Breast epithelium (tissue), 4 donors: Measurements from ENCODE around the gene PDSS2. TPM values are rescaled to one million over a fixed set of nuclear protein-coding genes. Genes with fewer than 3 reads are reported as not detected.

Experiments used
- DNase-seq, 2 donors: peaks; one replicate each; pipeline ENCODE4 v3.0.0-alpha.2; 2019; ENCODE audit warnings: low spot score in 2 of 2
- H3K27ac ChIP-seq, 2 donors: fragments of 200-600 bp; sonication (generic) in 1 of 2; one replicate each; pipeline ENCODE4 v1.5.1; 2016 to 2019; ENCODE audit warnings: mild to moderate bottlenecking in 1 of 2
- H3K27me3 ChIP-seq, 2 donors: fragments of 200-600 bp; sonication (generic) in 1 of 2; one replicate each; pipeline versions ENCODE4 v1.5.1 to v1.6.0; 2017 to 2019; ENCODE audit warnings: control low read depth in 1 of 2, mild to moderate bottlenecking in 1 of 2
- H3K36me3 ChIP-seq: fragments of 200-600 bp; one replicate; pipeline ENCODE4 v1.5.1; 2019
- H3K4me1 ChIP-seq, 2 donors: fragments of 200-600 bp; sonication (generic); one replicate each; pipeline ENCODE4 v1.5.1; 2016 to 2019; ENCODE audit warnings: control low read depth in 1 of 2
- H3K4me3 ChIP-seq, 3 donors: fragments of 200-600 bp; sonication (generic); 1 replicate in 2 of 3; 2 replicates in 1 of 3; pipeline ENCODE4 v1.5.1; 2016 to 2019; ENCODE audit warnings: mild to moderate bottlenecking in 3 of 3, moderate library complexity in 2 of 3
- H3K9me3 ChIP-seq, 2 donors: fragments of 200-600 bp; sonication (generic) in 1 of 2; one replicate each; pipeline ENCODE4 v1.5.1; 2016 to 2019; ENCODE audit warnings: control low read depth in 1 of 2
- POLR2A ChIP-seq: fragments of 450-650 bp; IDR thresholded peaks from one replicate; pipeline ENCODE4 v1.6.1; 2016; ENCODE audit warnings: antibody characterized with exemption, mild to moderate bottlenecking, moderate library complexity
- POLR2AphosphoS5 ChIP-seq, 3 donors: sonication (generic); formaldehyde crosslinking; IDR thresholded peaks; one replicate each; pipeline ENCODE4 v1.6.1; 2017; ENCODE audit warnings: antibody characterized with exemption in 3 of 3
- intact Hi-C: fragments of 100-400 bp; cut with DNase I; formaldehyde crosslinking; loops from one replicate; pipeline ENCODE4 v1.15.1; 2023; ENCODE audit warnings: low total_unique reads
- total RNA-seq, 3 donors: library from RNA; depleted of rRNA; stranded (reverse); fragments of >200 nt; gene quantifications; one replicate each; pipeline ENCODE4 v1.1.0, GENCODE V29; 2016
- TF ChIP-seq, protein P1 (sequence below), 3 donors: fragments of 450-650 bp; IDR thresholded peaks; one replicate each; pipeline ENCODE4 v1.5.1; 2016 to 2017; ENCODE audit warnings: antibody characterized with exemption in 3 of 3, mild to moderate bottlenecking in 3 of 3, moderate library complexity in 3 of 3

PDSS2 gene
- total RNA-seq, 3 donors from 2014 or later = 6.9 to 13.5 (median 11.1) TPM

GRCh38 chr6:107390056-107390455 is 69.3 kb downstream of the PDSS2 start:
- Histone ChIP-seq H3K4me3 (no peak overlapping the region), H3K9me3 (peaks cover 5 to 18% of the 10 kb centered on the region in 2 donors), H3K36me3 (no peaks in the 10 kb centered on the region), H3K27me3 (no peaks in the 10 kb centered on the region), H3K27ac (no peak overlapping the region), H3K4me1 (no peaks in the 10 kb centered on the region)
- DNase-seq = no peak
- intact Hi-C loops = no loop called here
- TF ChIP-seq POLR2A (no peak), POLR2AphosphoS5 (IDR thresholded peaks at IDR 0.05) (no peak)
- TF ChIP-seq, protein P1, sequence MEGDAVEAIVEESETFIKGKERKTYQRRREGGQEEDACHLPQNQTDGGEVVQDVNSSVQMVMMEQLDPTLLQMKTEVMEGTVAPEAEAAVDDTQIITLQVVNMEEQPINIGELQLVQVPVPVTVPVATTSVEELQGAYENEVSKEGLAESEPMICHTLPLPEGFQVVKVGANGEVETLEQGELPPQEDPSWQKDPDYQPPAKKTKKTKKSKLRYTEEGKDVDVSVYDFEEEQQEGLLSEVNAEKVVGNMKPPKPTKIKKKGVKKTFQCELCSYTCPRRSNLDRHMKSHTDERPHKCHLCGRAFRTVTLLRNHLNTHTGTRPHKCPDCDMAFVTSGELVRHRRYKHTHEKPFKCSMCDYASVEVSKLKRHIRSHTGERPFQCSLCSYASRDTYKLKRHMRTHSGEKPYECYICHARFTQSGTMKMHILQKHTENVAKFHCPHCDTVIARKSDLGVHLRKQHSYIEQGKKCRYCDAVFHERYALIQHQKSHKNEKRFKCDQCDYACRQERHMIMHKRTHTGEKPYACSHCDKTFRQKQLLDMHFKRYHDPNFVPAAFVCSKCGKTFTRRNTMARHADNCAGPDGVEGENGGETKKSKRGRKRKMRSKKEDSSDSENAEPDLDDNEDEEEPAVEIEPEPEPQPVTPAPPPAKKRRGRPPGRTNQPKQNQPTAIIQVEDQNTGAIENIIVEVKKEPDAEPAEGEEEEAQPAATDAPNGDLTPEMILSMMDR (IDR thresholded peaks at IDR 0.05) = no peak

DNA sequence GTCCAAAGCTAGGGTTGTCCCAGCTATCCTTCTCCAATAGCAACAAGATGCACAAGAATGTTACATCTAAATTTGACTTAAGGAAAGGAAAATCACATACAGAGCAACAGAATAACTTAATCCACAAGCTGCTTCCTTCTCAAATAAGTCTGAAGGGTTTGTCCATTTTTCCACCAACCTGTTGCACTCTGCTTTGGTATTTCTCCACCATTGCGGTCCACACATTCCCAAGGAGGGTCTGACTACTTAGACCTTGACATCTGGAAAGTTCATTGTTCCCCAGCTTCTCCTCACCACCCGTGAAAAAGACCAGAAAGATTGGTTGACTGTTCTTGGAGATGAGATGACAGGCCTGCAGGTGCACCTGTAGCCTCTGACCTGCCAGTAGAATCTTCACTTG is 72.5 kb downstream of the PDSS2 start:
- H3K9me3 ChIP-seq = no peaks in the 10 kb centered on the region
- no peaks in the 10 kb centered on the region for H3K36me3 ChIP-seq
- TF ChIP-seq, protein P1 (IDR thresholded peaks at IDR 0.05) = no peak
- TF ChIP-seq POLR2A (no peak), POLR2AphosphoS5 (IDR thresholded peaks at IDR 0.05) (no peak)
- DNase-seq = no peak
- intact Hi-C loops = no loop called here
- H3K4me1 ChIP-seq = no peaks in the 10 kb centered on the region
- no peak overlapping the region for H3K27ac ChIP-seq
- H3K27me3 ChIP-seq = no peaks in the 10 kb centered on the region
- H3K4me3 ChIP-seq = no peak overlapping the region

- Histone ChIP-seq H3K4me1 (no peaks in the 10 kb centered on the region), H3K9me3 (no peaks in the 10 kb centered on the region), H3K27me3 (no peaks in the 10 kb centered on the region), H3K27ac (no peak overlapping the region), H3K4me3 (no peak overlapping the region), H3K36me3 (no peaks in the 10 kb centered on the region)
- no peak for TF ChIP-seq POLR2AphosphoS5 (IDR thresholded peaks at IDR 0.05)
- no peak for TF ChIP-seq POLR2A
- TF ChIP-seq, protein P1 (IDR thresholded peaks at IDR 0.05) = no peak
- intact Hi-C loops = no loop called here
- no peak for DNase-seq
Measured at GRCh38 chr6:107386340-107386739, 73.0 kb downstream of the PDSS2 start.

GRCh38 chr6:107383705-107384104 is 75.7 kb downstream of the PDSS2 start:
- DNase-seq = no peak
- peaks cover 0 to 4% of the 10 kb centered on the region in 2 donors for H3K9me3 ChIP-seq
- no peaks in the 10 kb centered on the region for H3K36me3 ChIP-seq
- H3K4me3 ChIP-seq = no peak overlapping the region
- H3K27ac ChIP-seq = no peak overlapping the region
- H3K27me3 ChIP-seq = no peaks in the 10 kb centered on the region
- TF ChIP-seq, protein P1 (IDR thresholded peaks at IDR 0.05) = no peak
- no peak for TF ChIP-seq POLR2A
- no peak for TF ChIP-seq POLR2AphosphoS5 (IDR thresholded peaks at IDR 0.05)
- H3K4me1 ChIP-seq = no peaks in the 10 kb centered on the region
- intact Hi-C loops = no loop called here

DNA sequence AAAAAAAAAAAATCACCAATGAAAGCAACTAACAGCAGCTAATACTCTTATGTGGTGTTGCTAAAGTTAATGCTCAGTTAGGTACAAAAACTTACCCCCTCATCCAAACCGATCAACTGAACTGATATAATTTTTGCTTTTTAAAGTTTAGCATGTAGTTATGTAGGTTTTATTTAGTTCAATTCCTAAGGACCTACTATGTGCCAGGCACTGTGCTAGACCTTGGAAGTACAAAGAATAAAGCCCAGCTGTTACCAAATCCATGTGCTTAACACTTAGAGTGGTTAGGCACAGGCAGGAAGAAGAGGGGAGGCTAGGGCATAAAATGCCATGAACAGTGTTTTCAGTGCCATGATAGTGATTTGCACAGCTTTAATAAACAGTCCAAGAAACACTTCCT is 85.1 kb downstream of the PDSS2 start:
- no peaks in the 10 kb centered on the region for H3K27me3 ChIP-seq
- no peaks in the 10 kb centered on the region for H3K36me3 ChIP-seq
- no peak overlapping the region for H3K27ac ChIP-seq
- intact Hi-C loops = no loop called here
- TF ChIP-seq, protein P1 (IDR thresholded peaks at IDR 0.05) = no peak
- no peak for TF ChIP-seq POLR2A
- no peak for TF ChIP-seq POLR2AphosphoS5 (IDR thresholded peaks at IDR 0.05)
- no peaks in the 10 kb centered on the region for H3K4me1 ChIP-seq
- H3K9me3 ChIP-seq = peaks cover 4 to 5% of the 10 kb centered on the region in 2 donors
- H3K4me3 ChIP-seq = no peak overlapping the region
- DNase-seq = no peak
